SU-DHL-6 (cell line): Measurements from ENCODE around the gene ANKRD17.

ENCODE experiments used
- H2AFZ ChIP-seq: fragments of 200-600 bp; sonication (generic); 2 replicates; pipeline ENCODE4 v1.6.1; 2014; ENCODE audit warnings: low read depth, mild to moderate bottlenecking, moderate library complexity, mixed read lengths, antibody characterized with exemption, low read length; ENCODE audit not compliant: severe bottlenecking
- H3F3A ChIP-seq: fragments of 200-600 bp; shearing (Covaris generic); 2 replicates; pipeline ENCODE4 v1.6.0; 2016; ENCODE audit warnings: antibody characterized with exemption, mild to moderate bottlenecking; ENCODE audit not compliant: insufficient read depth
- H3K27ac ChIP-seq: fragments of 200-600 bp; sonication (generic); 2 replicates; pipeline ENCODE4 v1.5.1; 2016; ENCODE audit warnings: low read depth, mild to moderate bottlenecking, low read length, moderate library complexity, mixed read lengths
- H3K27me3 ChIP-seq: fragments of 200-600 bp; sonication (generic), shearing (Covaris generic); 2 replicates; pipeline ENCODE4 v1.6.0; 2014; ENCODE audit warnings: mild to moderate bottlenecking, low read length
- H3K36me3 ChIP-seq: fragments of 200-600 bp; sonication (generic); 2 replicates; pipeline ENCODE4 v1.6.1; 2014; ENCODE audit warnings: mild to moderate bottlenecking, low read length, mixed read lengths
- H3K4me2 ChIP-seq: fragments of 300-600, 200-600 bp; shearing (Covaris generic), sonication (generic); 2 replicates; pipeline ENCODE4 v1.6.0; 2014; ENCODE audit warnings: low read length, low read depth, mild to moderate bottlenecking; ENCODE audit not compliant: poor library complexity, severe bottlenecking
- H3K4me3 ChIP-seq: fragments of 200-600 bp; sonication (generic); 2 replicates; pipeline ENCODE4 v1.5.1; 2014; ENCODE audit warnings: antibody characterized with exemption, low read length, mild to moderate bottlenecking, mixed read lengths; ENCODE audit not compliant: insufficient read depth, poor library complexity, severe bottlenecking
- H3K79me2 ChIP-seq: fragments of 200-600 bp; sonication (generic); 2 replicates; pipeline ENCODE4 v1.6.1; 2014; ENCODE audit warnings: mild to moderate bottlenecking, low read length, moderate library complexity; ENCODE audit not compliant: insufficient read depth
- H3K9ac ChIP-seq: fragments of 200-600 bp; sonication (generic); 2 replicates; pipeline ENCODE4 v1.7.0; 2014; ENCODE audit warnings: mild to moderate bottlenecking, low read length
- H3K9me2 ChIP-seq: fragments of 200-600 bp; sonication (generic); replicated peaks from 2 replicates; pipeline ENCODE4 v1.6.1; 2014; ENCODE audit warnings: low read length; ENCODE audit not compliant: insufficient read depth
- H3K9me3 ChIP-seq: fragments of 200-600 bp; sonication (generic); 2 replicates; pipeline ENCODE4 v1.6.1; 2014; ENCODE audit warnings: low read length, mixed read lengths; ENCODE audit not compliant: insufficient read depth
- H4K20me1 ChIP-seq: fragments of 200-600 bp; sonication (generic); 2 replicates; pipeline ENCODE4 v1.6.1; 2014; ENCODE audit warnings: low read depth, mild to moderate bottlenecking, antibody characterized with exemption, low read length, moderate library complexity, mixed read lengths
- CTCF ChIP-seq: fragments of 200-600 bp; sonication (generic); IDR thresholded peaks from one replicate; pipeline ENCODE4 v1.5.1; 2017; ENCODE audit warnings: antibody characterized with exemption, mild to moderate bottlenecking, low read length, moderate library complexity; ENCODE audit not compliant: insufficient read depth, poor library complexity, severe bottlenecking
- EZH2phosphoT487 ChIP-seq: fragments of 200-600 bp; sonication (generic), shearing (Covaris generic); conservative IDR thresholded peaks from 2 replicates; pipeline ENCODE4 v1.6.1; 2018; ENCODE audit warnings: mild to moderate bottlenecking, antibody characterized with exemption, low read length, moderate library complexity, mixed read lengths

The ANKRD17 gene

GRCh38 chr4:73086095-73086868, 172.3 kb downstream of the ANKRD17 start:
- Histone ChIP-seq H4K20me1 (no peaks in the 10 kb centered on the region), H3K4me2 (no peak overlapping the region), H3K9me3 (no peaks in the 10 kb centered on the region), H3K27ac (no peak overlapping the region), H3K4me3 (no peak overlapping the region), H3K9me2 (no peaks in the 10 kb centered on the region), H3K9ac (no peak overlapping the region), H2AFZ (no peak overlapping the region), H3K79me2 (no peaks in the 10 kb centered on the region), H3K36me3 (no peaks in the 10 kb centered on the region), H3K27me3 (no peaks in the 10 kb centered on the region), H3F3A (no peaks in the 10 kb centered on the region; the same call in 1 of the 2 replicates)
- TF ChIP-seq EZH2phosphoT487 (no peak), CTCF (no peak)

- H2AFZ ChIP-seq = no peak overlapping the region
- H3K27ac ChIP-seq = no peak overlapping the region
- no peaks in the 10 kb centered on the region for H3K9me3 ChIP-seq
- no peaks in the 10 kb centered on the region for H3K27me3 ChIP-seq
- H3F3A ChIP-seq = no peaks in the 10 kb centered on the region; the same call in 1 of the 2 replicates
- no peak overlapping the region for H3K4me3 ChIP-seq
- H3K9ac ChIP-seq = no peak overlapping the region
- no peaks in the 10 kb centered on the region for H3K9me2 ChIP-seq
- no peaks in the 10 kb centered on the region for H4K20me1 ChIP-seq
- H3K4me2 ChIP-seq = no peak overlapping the region
- TF ChIP-seq EZH2phosphoT487 = no peak
- TF ChIP-seq CTCF = no peak
- H3K36me3 ChIP-seq = peaks cover 6% of the 10 kb centered on the region; the same call in 1 of the 2 replicates
- H3K79me2 ChIP-seq = no peaks in the 10 kb centered on the region
Observed at GRCh38 chr4:73080789-73081188, 177.8 kb downstream of the ANKRD17 start.

GRCh38 chr4:73075832-73076231, 182.8 kb downstream of the ANKRD17 start:
- Histone ChIP-seq H3K4me2 (no peak overlapping the region), H3K9me2 (no peaks in the 10 kb centered on the region), H3K79me2 (no peaks in the 10 kb centered on the region), H3K9ac (no peak overlapping the region), H2AFZ (no peak overlapping the region), H3K27ac (no peak overlapping the region), H3F3A (peaks cover 20% of the 10 kb centered on the region; the same call in 1 of the 2 replicates), H3K27me3 (no peaks in the 10 kb centered on the region), H3K9me3 (no peaks in the 10 kb centered on the region), H4K20me1 (no peaks in the 10 kb centered on the region), H3K4me3 (no peak overlapping the region), H3K36me3 (peaks cover 13% of the 10 kb centered on the region; the same call in 1 of the 2 replicates)
- TF ChIP-seq EZH2phosphoT487 = no peak
- TF ChIP-seq CTCF = no peak
